Endothelial cell (in vitro differentiated cells): ENCODE results near the gene GPD2. TPM values are rescaled to one million over a fixed set of nuclear protein-coding genes. Genes with fewer than 3 reads are reported as not detected.

Experiments used
- DNase-seq: peaks from one replicate; pipeline ENCODE4 v3.0.0; 2021; ENCODE audit warnings: low spot score
- H3K27ac Mint-ChIP-seq: one replicate; pipeline ENCODE4 v1.8.0; 2021; ENCODE audit warnings: mixed read lengths, inconsistent platforms; ENCODE audit not compliant: unreplicated experiment
- H3K27me3 Mint-ChIP-seq: one replicate; pipeline ENCODE4 v1.8.0; 2021; ENCODE audit warnings: mild to moderate bottlenecking, moderate library complexity, mixed read lengths, inconsistent platforms; ENCODE audit not compliant: unreplicated experiment
- H3K36me3 Mint-ChIP-seq: one replicate; pipeline ENCODE4 v1.8.0; 2021; ENCODE audit warnings: mild to moderate bottlenecking, low read depth, mixed read lengths, inconsistent platforms; ENCODE audit not compliant: unreplicated experiment
- H3K4me1 Mint-ChIP-seq: one replicate; pipeline ENCODE4 v1.8.0; 2021; ENCODE audit warnings: mild to moderate bottlenecking, mixed read lengths, inconsistent platforms; ENCODE audit not compliant: unreplicated experiment
- H3K4me3 Mint-ChIP-seq: one replicate; pipeline ENCODE4 v1.8.0; 2021; ENCODE audit warnings: mild to moderate bottlenecking, mixed read lengths, inconsistent platforms; ENCODE audit not compliant: unreplicated experiment
- H3K9me3 Mint-ChIP-seq: one replicate; pipeline ENCODE4 v1.8.0; 2021; ENCODE audit warnings: mixed read lengths, inconsistent platforms; ENCODE audit not compliant: unreplicated experiment
- total RNA-seq: library from RNA; stranded (reverse); fragmentation: NEBNext Ultra II Directional; extraction: Animal tissue kit (Norgen Biotek cat#: 25700); gene quantifications from one replicate; pipeline ENCODE4 v1.2.1, GENCODE V29; 2021; ENCODE audit not compliant: unreplicated experiment
- TF ChIP-seq, protein P1 (sequence below): fragments of 200-600 bp; sonication (generic); IDR thresholded peaks from one replicate; pipeline ENCODE4 v1.5.0; 2021; ENCODE audit warnings: antibody characterized with exemption; ENCODE audit not compliant: unreplicated experiment

Gene GPD2
- total RNA-seq, 1 donor from 2014 or later, result 38.3 TPM

DNA sequence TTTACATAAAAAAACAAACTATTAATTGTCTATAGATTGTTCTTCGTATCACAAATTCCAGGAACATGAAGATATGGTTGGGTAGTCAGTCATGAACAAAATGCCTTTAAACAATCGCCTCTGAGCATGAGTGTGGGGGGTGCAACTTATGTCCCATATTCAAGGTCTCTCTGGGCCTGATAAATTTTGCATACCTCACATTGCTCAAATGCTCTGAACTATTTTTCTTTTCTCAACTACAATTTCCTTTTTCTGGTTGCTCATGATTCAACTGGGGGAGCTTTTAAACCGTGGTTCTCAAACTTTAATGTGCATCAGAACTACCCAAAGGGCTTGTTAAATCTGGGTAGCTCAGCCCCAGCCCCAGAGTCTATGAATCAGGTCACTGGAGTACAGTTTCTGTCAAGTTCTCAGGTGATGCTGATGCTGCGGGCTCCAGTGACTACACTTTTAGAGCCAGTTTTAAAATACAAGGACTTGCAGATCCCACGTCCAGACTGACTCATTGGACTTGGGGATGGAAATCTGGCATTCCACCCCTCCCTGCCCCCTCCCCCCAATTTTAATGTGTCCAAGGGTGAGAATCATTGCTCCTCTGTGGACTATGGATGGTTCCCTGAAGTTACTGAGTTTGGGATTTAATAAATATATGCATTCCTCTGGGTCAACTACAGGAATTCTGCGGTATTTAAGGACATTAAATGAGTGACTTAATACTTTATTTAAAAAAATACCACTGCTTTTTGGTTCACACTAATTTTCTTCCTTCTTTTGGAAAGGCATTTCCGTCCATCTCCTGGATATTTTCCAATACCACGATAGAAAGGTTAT lies 1.5 kb upstream of the GPD2 start:
- DNase-seq, result no peak
- Mint-ChIP-seq H3K27ac (peak overlapping the region; percentile 87), H3K4me1 (peaks cover 27% of the 10 kb centered on the region), H3K36me3 (no peaks in the 10 kb centered on the region), H3K27me3 (peaks cover 8% of the 10 kb centered on the region), H3K9me3 (no peaks in the 10 kb centered on the region), H3K4me3 (peak overlapping the region; percentile 86)
- TF ChIP-seq, protein P1, sequence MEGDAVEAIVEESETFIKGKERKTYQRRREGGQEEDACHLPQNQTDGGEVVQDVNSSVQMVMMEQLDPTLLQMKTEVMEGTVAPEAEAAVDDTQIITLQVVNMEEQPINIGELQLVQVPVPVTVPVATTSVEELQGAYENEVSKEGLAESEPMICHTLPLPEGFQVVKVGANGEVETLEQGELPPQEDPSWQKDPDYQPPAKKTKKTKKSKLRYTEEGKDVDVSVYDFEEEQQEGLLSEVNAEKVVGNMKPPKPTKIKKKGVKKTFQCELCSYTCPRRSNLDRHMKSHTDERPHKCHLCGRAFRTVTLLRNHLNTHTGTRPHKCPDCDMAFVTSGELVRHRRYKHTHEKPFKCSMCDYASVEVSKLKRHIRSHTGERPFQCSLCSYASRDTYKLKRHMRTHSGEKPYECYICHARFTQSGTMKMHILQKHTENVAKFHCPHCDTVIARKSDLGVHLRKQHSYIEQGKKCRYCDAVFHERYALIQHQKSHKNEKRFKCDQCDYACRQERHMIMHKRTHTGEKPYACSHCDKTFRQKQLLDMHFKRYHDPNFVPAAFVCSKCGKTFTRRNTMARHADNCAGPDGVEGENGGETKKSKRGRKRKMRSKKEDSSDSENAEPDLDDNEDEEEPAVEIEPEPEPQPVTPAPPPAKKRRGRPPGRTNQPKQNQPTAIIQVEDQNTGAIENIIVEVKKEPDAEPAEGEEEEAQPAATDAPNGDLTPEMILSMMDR, result no peak

DNA sequence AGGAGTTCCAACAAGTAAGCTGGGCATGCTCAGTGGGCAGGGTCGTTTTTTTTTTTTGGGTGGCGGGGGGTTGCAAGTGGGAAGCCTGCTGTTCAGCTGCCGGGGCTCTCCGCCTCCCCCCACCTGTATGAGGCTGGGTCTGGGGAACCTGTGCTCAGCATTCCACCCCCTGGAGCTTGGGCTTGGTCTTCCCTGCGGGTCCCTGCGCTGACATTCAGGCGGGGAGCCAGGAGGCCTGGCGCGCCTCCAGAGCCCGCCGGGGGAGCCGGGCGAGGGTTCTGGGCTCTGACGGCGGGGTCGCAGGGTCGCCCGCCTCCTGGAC lies 822 bp upstream of the GPD2 start:
- no peaks in the 10 kb centered on the region for H3K9me3 Mint-ChIP-seq
- peaks cover 8% of the 10 kb centered on the region for H3K27me3 Mint-ChIP-seq
- TF ChIP-seq, protein P1, result no peak
- H3K27ac Mint-ChIP-seq, result peak overlapping the region; percentile 87
- H3K4me1 Mint-ChIP-seq, result peaks cover 34% of the 10 kb centered on the region
- H3K4me3 Mint-ChIP-seq, result peak overlapping the region; percentile 86
- no peak for DNase-seq
- no peaks in the 10 kb centered on the region for H3K36me3 Mint-ChIP-seq

DNA sequence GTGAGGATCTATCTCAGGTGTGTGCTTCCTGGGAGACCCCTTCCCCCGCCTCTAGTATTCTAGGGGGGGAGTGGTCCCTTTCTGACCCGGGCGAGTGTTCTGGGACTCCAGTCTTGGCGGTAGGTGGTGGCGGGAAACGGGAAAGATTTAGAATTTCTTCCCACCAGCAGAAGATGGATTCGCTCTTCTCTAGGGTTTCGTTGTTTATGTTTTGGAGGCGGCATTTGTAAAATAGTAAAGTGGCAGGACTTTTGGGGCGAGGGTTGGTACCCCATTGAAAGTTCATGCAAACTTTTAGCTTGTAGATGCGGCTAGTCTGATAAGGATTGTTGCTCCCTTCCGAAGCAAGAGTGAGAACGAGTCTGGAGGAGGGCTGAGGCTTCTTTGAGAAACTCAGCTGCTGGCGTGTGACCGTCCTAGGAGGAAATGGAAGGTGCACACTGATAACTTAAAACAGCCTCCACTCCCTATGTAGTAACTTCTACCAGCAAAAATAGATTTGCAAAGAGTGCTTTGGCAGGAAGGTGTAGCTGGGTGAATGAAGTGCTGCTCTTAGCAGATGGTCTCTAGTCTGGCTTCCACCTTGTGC lies 412 bp downstream of the GPD2 start:
- peaks cover 39% of the 10 kb centered on the region for H3K4me1 Mint-ChIP-seq
- DNase-seq, result peak; percentile 9
- H3K27ac Mint-ChIP-seq, result peak overlapping the region; percentile 85
- H3K36me3 Mint-ChIP-seq, result no peaks in the 10 kb centered on the region
- peaks cover 8% of the 10 kb centered on the region for H3K27me3 Mint-ChIP-seq
- no peaks in the 10 kb centered on the region for H3K9me3 Mint-ChIP-seq
- H3K4me3 Mint-ChIP-seq, result peak overlapping the region; percentile 91
- TF ChIP-seq, protein P1, result no peak

DNA sequence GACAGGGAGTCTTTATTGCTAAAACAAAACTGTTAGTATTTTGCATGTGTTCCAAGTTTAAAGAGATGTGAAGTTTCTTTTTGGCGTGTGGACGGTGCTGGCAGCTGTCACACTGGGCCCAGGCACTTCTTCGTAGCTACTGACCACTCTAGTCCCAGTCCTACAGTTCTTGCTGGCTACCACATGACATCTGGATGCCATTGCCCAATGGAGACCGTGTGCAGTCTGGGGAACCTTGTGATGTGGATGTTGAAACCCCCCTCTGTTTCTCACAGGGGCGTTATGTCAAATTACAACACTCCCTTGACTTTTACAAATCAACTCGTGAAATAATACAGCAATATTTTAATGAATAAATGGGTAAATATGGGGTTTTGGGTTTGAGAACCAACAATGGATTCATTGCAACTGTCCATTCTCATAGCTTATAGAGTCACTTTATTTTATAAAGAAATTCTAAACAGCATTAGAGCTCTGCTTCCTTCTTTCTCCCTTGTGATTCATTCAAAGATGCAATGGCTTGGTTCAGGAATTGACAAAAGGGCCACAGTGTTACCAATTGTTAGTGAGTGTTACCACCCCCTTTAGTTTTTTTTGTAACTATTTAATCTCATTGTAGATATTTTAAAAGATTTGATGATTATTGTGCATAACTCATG lies 1.2 kb downstream of the GPD2 start:
- Mint-ChIP-seq H3K9me3 (no peaks in the 10 kb centered on the region), H3K4me3 (peak overlapping the region; percentile 91), H3K27me3 (peaks cover 8% of the 10 kb centered on the region), H3K4me1 (peaks cover 39% of the 10 kb centered on the region), H3K27ac (no peak overlapping the region), H3K36me3 (no peaks in the 10 kb centered on the region)
- TF ChIP-seq, protein P1, result no peak
- no peak for DNase-seq
